ENCODE results near the gene FBXW7. TPM values are rescaled to one million over a fixed set of nuclear protein-coding genes. Genes with fewer than 3 reads are reported as not detected.

Gene FBXW7
- total and polyA plus RNA-seq, 2 experiments from 2014 or later = 16.2 to 43.5 TPM

DNA sequence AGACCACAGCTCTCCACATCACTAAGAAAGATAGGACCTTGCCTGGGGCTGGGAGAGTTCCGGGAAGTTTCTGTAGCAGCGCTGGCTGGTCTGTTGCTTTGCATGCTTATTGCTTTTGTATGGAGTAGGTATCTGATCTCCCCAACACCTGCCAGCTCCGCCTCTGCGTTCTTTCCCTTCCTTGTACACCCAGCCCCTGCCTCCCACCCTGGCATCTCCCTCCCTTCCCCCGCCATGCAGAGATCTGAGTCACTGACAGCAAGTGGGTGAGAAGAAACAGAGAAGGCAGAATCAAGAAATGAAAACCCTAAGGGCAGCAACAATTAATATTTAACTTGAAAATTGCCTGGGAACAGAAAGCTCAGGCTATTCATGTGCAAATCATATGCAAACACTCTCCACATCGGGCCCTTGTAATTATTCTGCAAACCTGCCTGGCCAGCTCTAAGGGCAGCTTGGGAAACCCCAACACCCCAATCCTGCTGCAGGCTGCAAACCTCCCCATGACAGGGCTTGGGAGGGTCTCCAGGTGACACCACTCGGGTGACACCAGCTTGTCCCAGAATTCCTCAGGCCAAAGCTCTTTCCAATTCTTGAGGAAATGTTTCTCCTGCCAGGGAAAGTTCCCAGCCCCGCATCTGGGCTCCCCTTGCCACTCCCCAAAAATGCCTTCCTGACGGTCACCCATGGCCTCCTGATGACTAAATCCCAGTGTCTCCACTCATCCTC is 257.2 kb downstream of the FBXW7 start:
- no peak for TF ChIP-seq EZH2 (IDR thresholded peaks at IDR 0.05; ENCODE audit: borderline replicate concordance)
- TF ChIP-seq, protein P1, sequence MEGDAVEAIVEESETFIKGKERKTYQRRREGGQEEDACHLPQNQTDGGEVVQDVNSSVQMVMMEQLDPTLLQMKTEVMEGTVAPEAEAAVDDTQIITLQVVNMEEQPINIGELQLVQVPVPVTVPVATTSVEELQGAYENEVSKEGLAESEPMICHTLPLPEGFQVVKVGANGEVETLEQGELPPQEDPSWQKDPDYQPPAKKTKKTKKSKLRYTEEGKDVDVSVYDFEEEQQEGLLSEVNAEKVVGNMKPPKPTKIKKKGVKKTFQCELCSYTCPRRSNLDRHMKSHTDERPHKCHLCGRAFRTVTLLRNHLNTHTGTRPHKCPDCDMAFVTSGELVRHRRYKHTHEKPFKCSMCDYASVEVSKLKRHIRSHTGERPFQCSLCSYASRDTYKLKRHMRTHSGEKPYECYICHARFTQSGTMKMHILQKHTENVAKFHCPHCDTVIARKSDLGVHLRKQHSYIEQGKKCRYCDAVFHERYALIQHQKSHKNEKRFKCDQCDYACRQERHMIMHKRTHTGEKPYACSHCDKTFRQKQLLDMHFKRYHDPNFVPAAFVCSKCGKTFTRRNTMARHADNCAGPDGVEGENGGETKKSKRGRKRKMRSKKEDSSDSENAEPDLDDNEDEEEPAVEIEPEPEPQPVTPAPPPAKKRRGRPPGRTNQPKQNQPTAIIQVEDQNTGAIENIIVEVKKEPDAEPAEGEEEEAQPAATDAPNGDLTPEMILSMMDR (IDR thresholded peaks at IDR 0.05; ENCODE audit: poor library complexity) = no peak
- no peak for TF ChIP-seq EZH2phosphoT487 (IDR thresholded peaks at IDR 0.05; ENCODE audit: low read depth, severe bottlenecking, unreplicated experiment)
- Histone ChIP-seq H3K27me3 (no peaks in the 10 kb centered on the region), H3K4me3 (no peak overlapping the region), H3K9me3 (ENCODE audit: low read depth) (no peaks in the 10 kb centered on the region), H3K4me2 (peak overlapping the region; percentile 7), H3K36me3 (replicated peaks; ENCODE audit: insufficient read depth, low read depth) (no peaks in the 10 kb centered on the region), H4K20me1 (ENCODE audit: insufficient read depth, poor library complexity, severe bottlenecking) (no peaks in the 10 kb centered on the region), H2AFZ (no peak overlapping the region), H3K27ac (peak overlapping the region; percentile 85), H3K79me2 (no peaks in the 10 kb centered on the region), H3K4me1 (ENCODE audit: insufficient read depth) (peaks cover 17% of the 10 kb centered on the region), H3K9me2 (replicated peaks; ENCODE audit: insufficient read depth) (no peaks in the 10 kb centered on the region)
- 43% methylated on average over 9 of the region's 9 CpGs for WGBS (ENCODE audit: low lambda C conversion rate, missing lambda C conversion rate)
- peak; percentile 68 for DNase-seq (ENCODE audit: low spot score)

DNA sequence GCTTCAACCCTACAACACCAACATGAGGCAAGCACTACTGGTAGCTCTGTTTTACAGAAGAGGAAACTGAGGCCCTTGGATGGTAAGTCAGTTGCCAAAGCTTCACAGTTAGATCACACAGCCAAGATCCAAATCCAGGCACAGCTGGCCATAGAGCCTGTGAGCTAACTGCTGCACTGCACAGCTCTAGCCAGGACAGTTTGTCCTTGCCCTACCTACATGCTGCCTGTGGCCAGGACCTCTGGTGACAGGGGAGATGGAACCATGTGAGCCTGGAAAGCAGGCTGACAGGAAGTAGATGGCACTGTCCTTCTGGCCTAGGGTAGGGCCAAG is 257.8 kb downstream of the FBXW7 start:
- Histone ChIP-seq H3K9me2 (replicated peaks; ENCODE audit: insufficient read depth) (no peaks in the 10 kb centered on the region), H3K4me1 (ENCODE audit: insufficient read depth) (peaks cover 17% of the 10 kb centered on the region), H3K4me3 (no peak overlapping the region), H3K9me3 (ENCODE audit: low read depth) (no peaks in the 10 kb centered on the region), H3K4me2 (peak overlapping the region; percentile 7), H3K27ac (peak overlapping the region; percentile 85), H3K27me3 (no peaks in the 10 kb centered on the region), H2AFZ (no peak overlapping the region), H4K20me1 (ENCODE audit: insufficient read depth, poor library complexity, severe bottlenecking) (no peaks in the 10 kb centered on the region), H3K36me3 (replicated peaks; ENCODE audit: insufficient read depth, low read depth) (no peaks in the 10 kb centered on the region), H3K79me2 (no peaks in the 10 kb centered on the region)
- TF ChIP-seq, protein P1 (IDR thresholded peaks at IDR 0.05; ENCODE audit: poor library complexity) = no peak
- TF ChIP-seq EZH2 (IDR thresholded peaks at IDR 0.05; ENCODE audit: borderline replicate concordance) = no peak
- no peak for TF ChIP-seq EZH2phosphoT487 (IDR thresholded peaks at IDR 0.05; ENCODE audit: low read depth, severe bottlenecking, unreplicated experiment)
- no peak for DNase-seq (ENCODE audit: low spot score)

DNA sequence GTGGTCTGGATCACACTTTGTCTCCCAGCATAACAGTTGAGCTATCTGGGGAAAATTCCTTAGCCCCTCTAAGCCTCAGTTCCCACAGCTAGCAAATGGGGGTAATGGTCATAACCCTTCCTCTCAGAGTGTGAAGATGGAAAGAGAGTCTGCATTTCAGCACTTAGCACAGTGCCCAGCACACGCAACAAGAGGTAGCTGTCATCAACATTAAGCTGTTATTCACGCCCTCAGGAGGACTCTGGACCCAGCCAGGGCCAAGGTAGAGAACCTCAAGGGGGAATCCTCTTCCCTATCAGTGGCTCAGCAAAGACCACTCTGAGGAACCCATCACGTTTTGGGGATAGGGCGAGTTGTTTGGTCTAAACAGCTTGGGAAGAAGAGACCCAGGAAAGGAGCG is 258.6 kb downstream of the FBXW7 start:
- no peak overlapping the region for H2AFZ ChIP-seq
- H3K27ac ChIP-seq = peak overlapping the region; percentile 85
- H3K4me2 ChIP-seq = no peak overlapping the region
- DNase-seq (ENCODE audit: low spot score) = no peak
- 94% methylated on average over 5 of the region's 5 CpGs for WGBS (ENCODE audit: low lambda C conversion rate, missing lambda C conversion rate)
- H3K9me3 ChIP-seq (ENCODE audit: low read depth) = no peaks in the 10 kb centered on the region
- no peaks in the 10 kb centered on the region for H4K20me1 ChIP-seq (ENCODE audit: insufficient read depth, poor library complexity, severe bottlenecking)
- no peaks in the 10 kb centered on the region for H3K79me2 ChIP-seq
- TF ChIP-seq, protein P1 (IDR thresholded peaks at IDR 0.05; ENCODE audit: poor library complexity) = no peak
- H3K27me3 ChIP-seq = no peaks in the 10 kb centered on the region
- no peaks in the 10 kb centered on the region for H3K9me2 ChIP-seq (replicated peaks; ENCODE audit: insufficient read depth)
- H3K4me1 ChIP-seq (ENCODE audit: insufficient read depth) = peaks cover 17% of the 10 kb centered on the region
- no peak overlapping the region for H3K4me3 ChIP-seq
- no peaks in the 10 kb centered on the region for H3K36me3 ChIP-seq (replicated peaks; ENCODE audit: insufficient read depth, low read depth)

DNA sequence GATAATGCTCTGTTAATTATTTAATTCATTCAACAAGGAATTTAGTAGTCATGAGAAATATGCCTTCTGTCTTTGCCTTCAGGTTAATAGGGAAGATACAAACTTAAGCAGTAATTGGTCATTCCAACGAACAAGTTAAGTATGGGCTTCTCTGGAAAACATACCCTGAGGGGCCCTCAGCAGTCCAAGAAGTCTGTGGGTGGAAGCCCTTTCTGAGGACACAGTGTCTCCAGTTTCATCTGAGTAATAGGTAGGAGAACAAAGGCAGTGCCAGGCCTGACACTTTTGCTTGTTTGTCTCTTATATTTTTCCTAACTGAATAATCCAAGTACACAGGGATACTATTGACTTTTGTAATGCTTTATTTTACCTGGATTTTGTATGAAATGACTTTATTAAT is 262.5 kb downstream of the FBXW7 start:
- WGBS (ENCODE audit: low lambda C conversion rate, missing lambda C conversion rate) = 46% methylated on average over 1 of the region's 1 CpG
- Histone ChIP-seq H3K9me3 (ENCODE audit: low read depth) (no peaks in the 10 kb centered on the region), H3K36me3 (replicated peaks; ENCODE audit: insufficient read depth, low read depth) (no peaks in the 10 kb centered on the region)

More for the DNA sequence above, 262.5 kb downstream of the FBXW7 start:
- H3K27ac ChIP-seq = no peak overlapping the region
- no peak overlapping the region for H2AFZ ChIP-seq
- peaks cover 6% of the 10 kb centered on the region for H3K4me1 ChIP-seq (ENCODE audit: insufficient read depth)
- H3K27me3 ChIP-seq = no peaks in the 10 kb centered on the region
- H4K20me1 ChIP-seq (ENCODE audit: insufficient read depth, poor library complexity, severe bottlenecking) = no peaks in the 10 kb centered on the region
- H3K79me2 ChIP-seq = no peaks in the 10 kb centered on the region
- H3K9me2 ChIP-seq (replicated peaks; ENCODE audit: insufficient read depth) = no peaks in the 10 kb centered on the region
- no peak overlapping the region for H3K4me3 ChIP-seq
- H3K4me2 ChIP-seq = no peak overlapping the region
- no peak for TF ChIP-seq EZH2phosphoT487 (IDR thresholded peaks at IDR 0.05; ENCODE audit: low read depth, severe bottlenecking, unreplicated experiment)
- no peak for TF ChIP-seq EZH2 (IDR thresholded peaks at IDR 0.05; ENCODE audit: borderline replicate concordance)
- TF ChIP-seq, protein P1 (IDR thresholded peaks at IDR 0.05; ENCODE audit: poor library complexity) = no peak
- DNase-seq (ENCODE audit: low spot score) = no peak

All from hepatocyte (in vitro differentiated cells).